Heart right ventricle (tissue), 16 donors: ENCODE results near the gene HSD17B2. TPM values are rescaled to one million over a fixed set of nuclear protein-coding genes. Genes with fewer than 3 reads are reported as not detected.

Source experiments
- ATAC-seq, 8 donors: fragments of 200-7000 bp; cut with Tn5 transposase; one replicate each; pipeline ENCODE4 v1.9.1; 2020; ENCODE audit warnings: mild to moderate bottlenecking in 8 of 8, moderate library complexity in 8 of 8, moderate number of reproducible peaks in 1 of 8
- DNase-seq, 2 donors: peaks; one replicate each; pipeline ENCODE4 v3.0.0-alpha.2; 2020
- H3K27ac ChIP-seq, 10 donors: fragments of 200-600 bp; sonication (generic) in 2 of 10; one replicate each; pipeline versions ENCODE4 v1.5.0 to v1.8.0; 2020 to 2022; ENCODE audit warnings: mild to moderate bottlenecking in 3 of 10
- H3K27me3 ChIP-seq, 7 donors: fragments of 200-600 bp; one replicate each; pipeline ENCODE4 v1.8.0; 2021 to 2022; ENCODE audit warnings: mild to moderate bottlenecking in 2 of 7
- H3K36me3 ChIP-seq, 9 donors: fragments of 200-600 bp; sonication (generic) in 1 of 9; one replicate each; pipeline versions ENCODE4 v1.5.0 to v1.8.0; 2020 to 2022; ENCODE audit warnings: mild to moderate bottlenecking in 2 of 9
- H3K4me1 ChIP-seq, 9 donors: fragments of 200-600 bp; sonication (generic) in 1 of 9; one replicate each; pipeline versions ENCODE4 v1.5.0 to v1.8.0; 2020 to 2022; ENCODE audit warnings: mild to moderate bottlenecking in 4 of 9
- H3K4me3 ChIP-seq, 10 donors: fragments of 200-600 bp; sonication (generic) in 2 of 10; one replicate each; pipeline versions ENCODE4 v1.5.0 to v1.8.0; 2020 to 2022; ENCODE audit warnings: mild to moderate bottlenecking in 7 of 10, moderate library complexity in 2 of 10
- H3K9me3 ChIP-seq, 11 donors: fragments of 200-600 bp in 10 of 11; sonication (generic) in 2 of 11; one replicate each; pipeline versions ENCODE4 v1.5.0 to v1.8.0; 2013 to 2022; ENCODE audit warnings: mild to moderate bottlenecking in 2 of 11, control low read depth in 1 of 11, moderate library complexity in 1 of 11
- WGBS, 2 donors: extraction: QIAGEN DNeasy Blood & Tissue Kit; methylation state at CpG; one replicate each; pipeline ENCODE4 v1.1.7; 2013; ENCODE audit warnings: inconsistent platforms in 1 of 2; 5-methylcytosine and 5-hydroxymethylcytosine counted together
- intact Hi-C, 10 donors: fragments of 100-400 bp; cut with DNase I; formaldehyde crosslinking; loops; one replicate each; pipeline versions ENCODE4 v1.11.1 to v1.14.2; 2022
- polyA plus RNA-seq, 2 donors: library from polyadenylated mRNA; stranded (reverse); fragments of 200-250 nt; gene quantifications; one replicate each; pipeline ENCODE4 v1.2.3, GENCODE V29; 2013
- total RNA-seq, 10 donors: library from RNA; stranded (reverse); fragmentation: NEBNext Ultra II Directional in 3 of 10; extraction: Animal tissue kit (Norgen Biotek cat#: 25700) in 3 of 10; gene quantifications; one replicate each; pipeline versions ENCODE4 v1.2.1 to v1.2.4, GENCODE V29; 2021 to 2023
- TF ChIP-seq, protein P1 (sequence below), 9 donors: fragments of 200-600 bp; sonication (generic) in 2 of 9; IDR thresholded peaks; one replicate each; pipeline versions ENCODE4 v1.5.0 to v1.8.0; 2021 to 2022; ENCODE audit warnings: antibody characterized with exemption in 9 of 9, mild to moderate bottlenecking in 5 of 9, moderate library complexity in 1 of 9
- donor health status: Arrhythmogenic right ventricular cardiomyopathy.
- donor health status: ischemic (EF 13 %, LVEDD 7.1; RV severe dilation, severe dysfunction).
- donor health status: healthy with polysubstance abuse.
- donor health status: DM: no; HTN: yes; CAD: no.
- donor health status: DM: no; HTN: no; CAD: no.
- donor health status: ischemic (EF 25% LVEDD 6.9; RV normal size, moderate dysfunction).
- donor health status: ischemic (EF 25% LVEDD 5.7; RV mildly dilated, moderate dysfunction).
- donor health status: healthy.
- donor health status: DM: yes; HTN: yes; CAD: no.
- donor health status: Ischemic cardiomyopathy.
- donor health status: ischemic (EF 35%, LVEDD 5.7; RV mildly dilated, moderate dysfunction).
- donor health status: nonischemic (EF 11% LVEDD 7.7; RV severe dilation, severe dysfunction).
- donor health status: DM: yes; HTN: yes; CAD: no.
- donor health status: PGD.
- donor health status: ischemic (EF 29% LVEDD 5.4; RV normal size, mild dysfunction).
- donor health status: nonischemic (EF 23%, LVEDD 6.1; RV moderate dilation, normal function).

HSD17B2 gene
- total and polyA plus RNA-seq, 12 donors: 0.03 TPM; not detected in 11

- no peak overlapping the region for H3K4me3 ChIP-seq
- WGBS, 2 donors: 78 to 81% methylated on average over 4 of the region's 4 CpGs
- no peaks in the 10 kb centered on the region for H3K4me1 ChIP-seq
- intact Hi-C loops: no loop called here
- no peaks in the 10 kb centered on the region for H3K9me3 ChIP-seq
- peaks cover 0 to 18% (median 0%) of the 10 kb centered on the region in 7 donors for H3K27me3 ChIP-seq
- ATAC-seq (no peak), DNase-seq (no peak)
- TF ChIP-seq, protein P1, sequence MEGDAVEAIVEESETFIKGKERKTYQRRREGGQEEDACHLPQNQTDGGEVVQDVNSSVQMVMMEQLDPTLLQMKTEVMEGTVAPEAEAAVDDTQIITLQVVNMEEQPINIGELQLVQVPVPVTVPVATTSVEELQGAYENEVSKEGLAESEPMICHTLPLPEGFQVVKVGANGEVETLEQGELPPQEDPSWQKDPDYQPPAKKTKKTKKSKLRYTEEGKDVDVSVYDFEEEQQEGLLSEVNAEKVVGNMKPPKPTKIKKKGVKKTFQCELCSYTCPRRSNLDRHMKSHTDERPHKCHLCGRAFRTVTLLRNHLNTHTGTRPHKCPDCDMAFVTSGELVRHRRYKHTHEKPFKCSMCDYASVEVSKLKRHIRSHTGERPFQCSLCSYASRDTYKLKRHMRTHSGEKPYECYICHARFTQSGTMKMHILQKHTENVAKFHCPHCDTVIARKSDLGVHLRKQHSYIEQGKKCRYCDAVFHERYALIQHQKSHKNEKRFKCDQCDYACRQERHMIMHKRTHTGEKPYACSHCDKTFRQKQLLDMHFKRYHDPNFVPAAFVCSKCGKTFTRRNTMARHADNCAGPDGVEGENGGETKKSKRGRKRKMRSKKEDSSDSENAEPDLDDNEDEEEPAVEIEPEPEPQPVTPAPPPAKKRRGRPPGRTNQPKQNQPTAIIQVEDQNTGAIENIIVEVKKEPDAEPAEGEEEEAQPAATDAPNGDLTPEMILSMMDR (IDR thresholded peaks at IDR 0.05): no peak
- no peak overlapping the region for H3K27ac ChIP-seq
- no peaks in the 10 kb centered on the region for H3K36me3 ChIP-seq
These were observed 6.5 kb downstream of the HSD17B2 start for GRCh38 chr16:82041542-82041941.

GRCh38 chr16:82042144-82042543 is 7.1 kb downstream of the HSD17B2 start:
- no peaks in the 10 kb centered on the region for H3K9me3 ChIP-seq
- no peak for DNase-seq
- TF ChIP-seq, protein P1 (IDR thresholded peaks at IDR 0.05): no peak
- 90 to 92% methylated on average over 8 of the region's 8 CpGs for WGBS, 2 donors
- no peak overlapping the region for H3K27ac ChIP-seq
- ATAC-seq: no peak
- peaks cover 0 to 15% (median 0%) of the 10 kb centered on the region in 7 donors for H3K27me3 ChIP-seq
- H3K36me3 ChIP-seq: no peaks in the 10 kb centered on the region
- no peak overlapping the region for H3K4me3 ChIP-seq
- H3K4me1 ChIP-seq: no peaks in the 10 kb centered on the region
- intact Hi-C loops: no loop called here

DNA sequence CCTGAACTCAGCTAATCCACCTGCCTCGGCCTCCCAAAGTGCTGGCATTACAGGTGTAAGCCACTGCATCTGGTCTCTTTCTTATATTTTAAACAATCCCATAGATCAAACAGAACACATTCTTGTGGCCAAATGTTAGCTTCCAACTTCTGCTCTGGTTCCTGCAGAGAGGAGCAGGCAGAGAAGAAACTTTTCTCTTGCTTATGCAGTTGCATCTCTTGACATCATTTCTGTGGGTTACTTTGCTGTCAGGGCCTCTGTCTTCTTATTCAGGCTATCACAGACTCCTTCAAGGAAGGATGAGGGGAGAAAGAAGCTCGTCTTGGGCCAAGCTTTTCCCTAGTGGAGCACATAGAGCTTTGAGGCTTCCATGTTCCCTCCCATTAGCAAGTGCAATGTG is 7.8 kb downstream of the HSD17B2 start:
- 83% methylated on average over 2 of the region's 2 CpGs for WGBS, 2 donors
- intact Hi-C loops: no loop called here
- Histone ChIP-seq H3K27me3 (peaks cover 0 to 19% (median 5%) of the 10 kb centered on the region in 7 donors), H3K9me3 (no peaks in the 10 kb centered on the region), H3K4me1 (no peaks in the 10 kb centered on the region), H3K4me3 (no peak overlapping the region), H3K36me3 (no peaks in the 10 kb centered on the region), H3K27ac (no peak overlapping the region)
- DNase-seq (no peak), ATAC-seq (no peak)
- TF ChIP-seq, protein P1 (IDR thresholded peaks at IDR 0.05): no peak

- intact Hi-C loops: no loop called here
- Histone ChIP-seq H3K4me1 (no peaks in the 10 kb centered on the region), H3K4me3 (no peak overlapping the region), H3K36me3 (no peaks in the 10 kb centered on the region), H3K9me3 (no peaks in the 10 kb centered on the region), H3K27me3 (peaks cover 0 to 25% (median 9%) of the 10 kb centered on the region in 7 donors), H3K27ac (no peak overlapping the region)
- TF ChIP-seq, protein P1 (IDR thresholded peaks at IDR 0.05): no peak
- ATAC-seq (no peak), DNase-seq (no peak)
- WGBS, 2 donors: 79 to 80% methylated on average over 6 of the region's 6 CpGs
These were observed 8.9 kb downstream of the HSD17B2 start for GRCh38 chr16:82043680-82044584.
